Midbrain (tissue), 1 donor: Measurements from ENCODE around the gene CFAP46.
"Not testable (repeated sequence)": the region's sequence is repeated elsewhere in the genome, so short reads cannot be mapped to it uniquely, and the experiment has no call there.

Experiments
- DNase-seq: peaks from one replicate; lab custom pipeline; 2025; lab: John Stamatoyannopoulos, UW

The CFAP46 gene

GRCh38 chr10:132962623-132963429, 20.5 kb upstream of the CFAP46 start:
- DNase-seq: no peak

- DNase-seq: peak; percentile 8
These were observed 19.6 kb upstream of the CFAP46 start for GRCh38 chr10:132961787-132962622.

- DNase-seq: no peak
These were observed 19.0 kb upstream of the CFAP46 start for GRCh38 chr10:132961420-132961786.

- DNase-seq: no peak
These were observed 18.5 kb upstream of the CFAP46 start for GRCh38 chr10:132960631-132961419.

- DNase-seq: no peak
These were observed 17.7 kb upstream of the CFAP46 start for GRCh38 chr10:132960071-132960472.

GRCh38 chr10:132959559-132959961, 17.2 kb upstream of the CFAP46 start:
- no peak for DNase-seq

GRCh38 chr10:132958883-132959558, 16.7 kb upstream of the CFAP46 start:
- no peak for DNase-seq

GRCh38 chr10:132957981-132958882, 15.9 kb upstream of the CFAP46 start:
- no peak for DNase-seq

- no peak for DNase-seq
These were observed 14.8 kb upstream of the CFAP46 start for GRCh38 chr10:132957131-132957530.

GRCh38 chr10:132956259-132956658, 13.9 kb upstream of the CFAP46 start:
- not testable (repeated sequence) for DNase-seq

GRCh38 chr10:132955479-132955878, 13.1 kb upstream of the CFAP46 start:
- no peak for DNase-seq

GRCh38 chr10:132953428-132953827, 11.1 kb upstream of the CFAP46 start:
- DNase-seq: no peak

GRCh38 chr10:132951926-132952325, 9.6 kb upstream of the CFAP46 start:
- DNase-seq: no peak

- no peak for DNase-seq
These were observed 6.0 kb upstream of the CFAP46 start for GRCh38 chr10:132948351-132948750.

- DNase-seq: no peak
These were observed 5.5 kb upstream of the CFAP46 start for GRCh38 chr10:132947843-132948242.

GRCh38 chr10:132946806-132947546, 4.6 kb upstream of the CFAP46 start:
- DNase-seq: peak; percentile 25

GRCh38 chr10:132946311-132946710, 3.9 kb upstream of the CFAP46 start:
- DNase-seq: no peak

GRCh38 chr10:132945894-132946255, 3.5 kb upstream of the CFAP46 start:
- no peak for DNase-seq

GRCh38 chr10:132945125-132945893, 2.9 kb upstream of the CFAP46 start:
- DNase-seq: no peak
